GM21737 (cell line): Measurements from ENCODE around the gene MYOM1.

Experiments used
- ATAC-seq: cut with Tn5 transposase; IDR thresholded peaks from one replicate; pipeline ENCODE4 v1.9.1; 2021; ENCODE audit warnings: mild to moderate bottlenecking, moderate library complexity; ENCODE audit not compliant: unreplicated experiment

The MYOM1 gene

DNA sequence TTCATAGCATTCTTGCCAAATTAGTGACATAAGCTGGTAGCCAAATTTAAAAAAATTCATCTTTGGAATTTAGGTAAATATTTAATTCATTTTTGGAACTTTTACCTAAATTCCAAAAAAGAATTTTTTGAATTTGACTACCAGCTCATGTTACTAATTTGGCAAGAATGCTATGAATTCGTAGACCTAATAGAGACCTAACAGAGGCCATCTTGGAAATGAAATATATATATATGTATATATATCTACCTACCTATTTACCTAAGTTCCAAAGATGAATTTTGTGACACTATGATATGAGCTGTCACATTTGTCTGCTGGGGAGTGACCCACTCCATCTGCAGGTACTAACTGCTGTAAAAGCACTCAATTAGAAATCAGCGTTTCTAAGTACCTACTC, 65.6 kb downstream of the MYOM1 start:
- ATAC-seq: no peak

DNA sequence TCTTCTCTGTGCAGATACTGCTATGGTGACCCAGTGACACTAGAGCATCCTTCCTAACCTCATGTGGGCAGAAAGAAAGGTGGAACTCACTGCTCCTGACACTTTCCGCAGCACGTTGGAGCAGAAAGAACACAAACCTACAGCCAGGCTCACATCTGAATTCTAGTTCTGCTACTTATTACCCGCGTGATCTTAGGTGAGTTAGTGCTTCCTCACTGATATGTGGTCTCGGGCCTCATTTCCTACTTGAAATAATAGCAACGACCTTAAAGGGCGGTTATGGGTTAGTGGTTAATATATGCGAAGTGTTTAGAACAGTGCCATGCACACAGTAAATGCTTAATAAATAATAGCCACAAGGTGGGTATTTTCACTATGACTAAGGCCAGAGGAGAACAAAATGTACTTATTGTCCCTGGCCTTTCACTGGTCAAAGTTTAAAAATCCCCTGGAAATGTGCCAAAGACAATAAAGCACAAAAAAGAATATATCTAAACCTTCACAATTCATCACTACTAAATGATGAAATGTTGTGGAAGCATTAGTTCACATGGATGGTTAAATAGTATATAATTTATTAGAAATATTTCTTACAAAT, 66.6 kb downstream of the MYOM1 start:
- ATAC-seq: peak; percentile 89

- no peak for ATAC-seq
Observed at GRCh38 chr18:3152294-3152693, 67.5 kb downstream of the MYOM1 start.

DNA sequence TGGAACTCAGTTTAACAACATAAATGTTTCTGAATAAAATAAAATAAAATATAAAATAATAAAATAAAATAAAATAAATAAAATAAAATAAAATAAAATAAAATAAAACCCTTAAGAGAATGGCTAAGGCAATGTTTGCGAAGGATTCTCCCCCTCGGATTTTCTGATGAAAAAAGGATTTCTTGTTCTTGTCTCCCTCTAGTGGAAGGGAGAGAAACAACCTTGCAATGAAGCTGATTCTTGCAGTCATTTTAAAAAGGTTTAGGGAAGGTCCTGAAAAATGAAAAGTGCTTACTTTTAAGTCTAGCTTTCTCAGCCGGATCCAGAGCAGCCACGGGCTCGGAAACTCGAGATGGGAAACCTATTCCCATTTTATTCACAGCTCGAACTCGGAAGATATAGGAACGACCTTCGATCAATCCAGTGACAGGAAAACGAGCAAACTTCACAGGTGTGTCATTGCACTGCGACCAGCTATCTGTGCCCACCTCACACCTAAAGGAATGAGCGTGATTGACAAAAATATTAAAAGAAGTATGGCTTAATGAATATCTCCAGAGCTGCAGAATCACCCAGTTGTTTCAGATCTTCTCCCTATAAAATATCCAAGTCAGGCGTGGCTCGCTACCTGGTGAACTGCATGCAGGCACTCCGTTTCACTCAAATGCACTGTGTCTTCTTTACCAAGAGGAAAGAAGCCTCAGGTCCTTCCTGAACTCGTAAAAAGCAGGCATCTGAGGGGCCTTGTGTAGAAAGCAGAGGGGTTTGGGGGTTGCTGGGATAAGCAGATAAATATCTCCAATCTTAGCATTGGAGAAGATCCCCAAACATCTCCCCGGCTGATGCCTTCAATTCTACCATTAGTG, 68.1 kb downstream of the MYOM1 start:
- no peak for ATAC-seq

DNA sequence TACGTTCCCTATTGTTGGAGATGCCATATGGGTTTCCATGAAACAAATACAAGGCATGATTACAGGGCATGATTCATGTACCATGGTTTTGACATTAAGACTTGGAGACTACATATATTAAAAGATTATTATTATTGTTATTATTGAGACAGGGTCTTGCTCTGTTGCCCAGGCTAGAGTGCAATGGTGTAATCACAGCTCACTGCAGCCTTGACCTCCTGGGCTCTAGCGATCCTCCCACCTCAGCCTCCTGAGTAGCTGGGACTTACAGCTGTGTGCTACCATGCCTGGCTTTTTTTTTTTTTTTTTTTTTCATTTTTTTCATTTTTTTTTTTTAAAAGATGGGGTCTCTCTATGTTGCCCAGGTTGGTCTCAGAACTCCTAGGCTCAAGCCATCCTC, 69.1 kb downstream of the MYOM1 start:
- ATAC-seq: no peak

- no peak for ATAC-seq
Observed at GRCh38 chr18:3150274-3150673, 69.5 kb downstream of the MYOM1 start.

DNA sequence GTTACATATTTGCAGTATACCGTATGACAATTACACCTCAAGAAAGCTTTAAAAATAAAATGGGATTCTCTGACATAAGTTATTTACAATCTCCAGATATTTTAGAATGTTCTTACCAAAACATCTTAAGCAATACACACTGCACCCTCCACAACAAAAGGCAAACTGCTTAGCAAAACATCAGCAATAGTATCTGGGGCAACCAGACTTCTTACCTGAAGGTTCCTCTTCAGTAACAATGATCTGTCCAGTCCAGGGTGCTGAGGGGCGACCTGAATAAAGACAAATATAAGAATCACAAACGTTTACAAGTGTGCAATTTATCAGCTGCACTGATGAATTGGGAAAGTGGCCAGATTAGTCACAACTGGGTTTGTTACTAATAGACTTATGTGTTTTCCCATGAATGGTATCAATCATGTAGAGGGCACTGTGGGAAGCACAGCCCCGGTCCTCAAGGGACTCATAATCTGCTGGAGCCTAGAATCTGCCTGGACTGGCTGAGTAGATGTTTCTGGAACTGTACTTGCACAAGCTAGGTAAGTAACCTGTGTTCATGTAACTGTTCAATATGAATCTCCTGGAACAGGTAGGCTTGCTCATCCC, 70.7 kb downstream of the MYOM1 start:
- no peak for ATAC-seq

DNA sequence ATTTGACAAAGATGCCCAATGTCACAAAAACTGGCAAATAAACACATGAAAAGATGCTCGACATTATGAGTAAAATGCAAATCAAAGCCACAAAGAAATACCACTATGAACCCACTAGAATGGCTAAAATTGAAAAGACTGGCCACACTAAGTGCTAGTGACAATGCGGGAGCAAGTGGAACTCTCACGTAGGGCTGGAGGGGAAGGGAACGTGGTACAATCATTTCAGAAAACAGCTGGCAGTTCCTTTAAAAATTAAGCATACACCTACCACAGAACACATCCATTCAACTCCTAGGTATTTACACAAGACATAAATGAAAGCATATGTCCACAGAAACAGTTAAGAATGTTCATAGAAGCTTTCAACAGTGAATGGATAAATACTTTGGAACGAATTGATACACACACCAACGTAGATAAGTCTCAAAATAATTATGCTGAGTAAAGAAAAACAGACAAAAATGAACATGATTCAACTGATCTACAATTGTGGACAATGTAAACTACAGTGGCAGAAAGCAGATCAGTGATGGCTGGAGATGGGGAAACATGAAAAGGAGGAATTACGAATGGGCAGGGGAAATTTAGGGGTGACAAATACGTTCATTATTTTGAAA, 71.7 kb downstream of the MYOM1 start:
- ATAC-seq: no peak

DNA sequence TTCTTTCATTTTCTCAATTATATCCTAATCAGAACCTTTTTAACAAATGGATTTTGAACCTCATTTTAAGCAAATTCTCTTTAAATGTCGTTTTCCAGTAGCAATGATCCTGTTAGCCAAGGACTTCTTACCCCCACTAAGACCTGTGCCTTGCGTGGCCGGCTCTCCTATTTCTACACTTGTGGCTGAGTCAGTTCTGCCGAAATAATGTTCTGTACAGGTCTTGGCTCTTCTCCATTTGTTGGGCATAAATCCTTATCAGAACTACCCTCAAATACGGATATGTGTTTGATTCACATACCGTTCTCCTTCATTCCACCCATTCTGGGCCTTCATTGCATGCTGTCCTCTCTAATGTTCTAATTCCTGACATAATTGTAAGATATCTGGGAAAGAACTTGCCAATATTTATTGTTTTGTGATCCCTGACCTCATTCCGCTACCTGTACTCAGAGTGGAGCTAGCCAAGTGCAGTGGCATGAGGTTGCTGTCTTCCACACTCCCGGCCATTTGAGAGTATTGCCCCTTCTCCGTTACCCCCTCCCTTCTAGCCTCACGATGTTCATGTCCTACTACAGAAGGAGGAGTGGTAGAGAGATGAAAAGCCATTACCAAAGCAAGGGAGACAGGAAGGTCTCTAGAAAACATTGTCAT, 78.7 kb downstream of the MYOM1 start:
- ATAC-seq: no peak

DNA sequence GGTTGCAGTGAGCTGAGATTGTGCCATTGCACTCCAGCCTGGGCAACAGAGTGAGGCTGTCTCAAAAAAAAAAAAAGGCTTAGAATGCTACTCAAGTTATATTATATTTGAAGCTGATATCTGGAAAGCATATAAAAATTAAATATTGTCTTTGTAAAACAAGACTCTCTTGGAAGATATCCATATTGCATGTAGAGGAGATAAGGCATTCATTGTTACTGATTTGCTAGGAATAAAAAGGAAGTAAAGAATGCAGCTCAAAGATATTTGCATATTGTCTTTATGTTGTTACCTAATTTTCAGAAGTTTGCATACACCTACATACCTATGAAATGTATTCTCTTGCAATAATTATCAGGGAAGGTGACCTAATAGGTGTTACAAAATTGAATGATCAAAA, 79.4 kb downstream of the MYOM1 start:
- ATAC-seq: no peak

- no peak for ATAC-seq
Observed at GRCh38 chr18:3139406-3139805, 80.4 kb downstream of the MYOM1 start.

DNA sequence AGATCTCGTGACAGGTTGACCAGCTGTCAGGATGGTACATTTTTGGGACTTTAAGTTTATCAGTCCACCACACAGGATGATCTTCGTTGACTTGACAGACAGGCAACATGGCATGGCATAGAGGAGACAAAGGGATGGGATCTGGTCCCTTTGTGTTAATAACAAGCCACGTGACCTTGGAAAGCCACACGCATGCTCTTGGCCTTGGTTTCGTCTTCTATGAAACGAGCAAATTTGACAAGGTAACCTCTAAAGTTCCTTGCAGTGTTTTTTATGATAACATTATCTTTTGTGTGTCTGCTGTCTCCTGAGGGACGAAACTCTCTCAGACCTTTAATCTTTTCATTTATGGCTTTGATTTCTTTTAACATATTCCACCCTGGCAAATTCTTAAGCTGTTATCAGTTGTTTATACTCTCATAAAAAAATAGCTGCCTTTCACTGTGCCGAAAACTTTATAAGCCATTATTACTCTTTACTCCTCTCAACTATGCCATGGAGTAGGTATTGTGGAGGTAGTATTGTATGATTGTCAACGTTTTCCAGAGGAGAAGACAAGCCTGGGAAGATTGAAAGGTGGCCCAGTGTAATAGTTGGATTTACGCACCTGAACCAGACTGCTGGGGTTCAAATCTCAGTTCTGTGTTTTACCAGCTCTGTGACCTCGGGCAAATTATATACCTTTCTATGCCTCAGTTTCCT, 81.3 kb downstream of the MYOM1 start:
- ATAC-seq: no peak

DNA sequence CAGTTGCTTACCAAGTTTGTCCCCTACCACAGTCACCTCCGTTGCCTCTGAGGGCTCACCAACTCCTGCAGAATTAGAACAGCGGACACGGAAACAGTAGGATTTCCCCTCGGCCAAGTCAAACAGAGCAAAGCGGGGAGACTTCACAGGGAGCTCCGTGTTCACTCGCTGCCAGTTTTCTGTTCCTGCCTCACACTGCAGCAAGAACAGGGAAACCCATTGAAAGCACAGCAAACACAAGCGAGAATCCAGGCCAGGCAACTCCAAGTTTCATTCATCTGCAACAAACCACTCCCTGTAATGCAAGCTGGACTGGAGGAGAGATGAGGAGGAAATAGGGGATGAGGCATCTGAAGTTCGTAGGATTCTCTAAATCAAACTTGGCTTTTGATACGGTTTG, 84.2 kb downstream of the MYOM1 start:
- no peak for ATAC-seq

DNA sequence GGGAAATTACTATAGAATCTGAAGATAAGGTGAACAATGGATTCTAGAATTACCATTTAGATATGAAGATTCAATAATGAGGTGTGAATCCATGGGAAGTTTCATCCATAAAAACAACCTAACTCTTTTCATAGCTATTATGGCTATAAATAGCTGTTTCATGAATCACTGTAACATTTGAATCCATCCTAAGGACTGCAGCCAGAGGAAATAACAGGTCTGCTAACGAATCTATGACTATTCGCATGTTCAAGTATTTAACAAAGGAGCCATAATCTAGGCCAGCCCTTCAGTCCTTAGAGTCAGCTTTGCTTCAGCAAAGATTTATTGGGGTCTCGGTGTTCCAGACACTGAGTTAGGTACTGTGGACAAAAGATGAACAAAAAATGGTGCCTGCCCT, 87.1 kb downstream of the MYOM1 start:
- ATAC-seq: no peak

GRCh38 chr18:3130344-3130743, 89.4 kb downstream of the MYOM1 start:
- ATAC-seq: no peak

GRCh38 chr18:3129053-3129864, 90.5 kb downstream of the MYOM1 start:
- peak; percentile 94 for ATAC-seq

DNA sequence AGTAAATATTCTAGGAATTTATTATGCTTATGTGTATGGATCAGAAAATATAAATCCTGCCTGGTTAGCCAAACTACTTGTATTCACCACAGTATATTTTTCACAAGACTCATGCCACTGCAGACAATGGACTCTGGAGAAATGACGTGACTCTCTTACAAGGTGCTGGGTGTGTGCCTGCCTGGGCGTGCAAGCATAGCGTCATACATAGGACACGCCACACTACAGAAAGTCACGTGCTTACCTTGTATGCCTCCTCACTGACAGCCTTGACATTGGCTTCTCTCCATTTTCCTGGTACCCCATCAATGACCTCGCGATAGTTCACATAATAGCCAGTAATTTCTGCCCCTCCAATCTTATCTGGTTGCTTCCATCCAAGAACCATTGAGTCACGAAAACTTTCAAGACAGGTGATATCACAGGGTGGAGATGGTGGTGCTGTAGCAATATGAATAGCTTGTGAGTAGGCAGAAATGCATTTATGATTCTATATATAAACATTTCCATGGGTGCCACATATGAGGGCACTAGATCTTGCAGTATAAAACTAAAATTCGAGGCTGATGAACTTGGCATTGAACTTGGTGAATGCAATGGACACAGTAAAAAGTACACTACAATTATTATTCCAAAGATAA, 93.2 kb downstream of the MYOM1 start:
- ATAC-seq: no peak

DNA sequence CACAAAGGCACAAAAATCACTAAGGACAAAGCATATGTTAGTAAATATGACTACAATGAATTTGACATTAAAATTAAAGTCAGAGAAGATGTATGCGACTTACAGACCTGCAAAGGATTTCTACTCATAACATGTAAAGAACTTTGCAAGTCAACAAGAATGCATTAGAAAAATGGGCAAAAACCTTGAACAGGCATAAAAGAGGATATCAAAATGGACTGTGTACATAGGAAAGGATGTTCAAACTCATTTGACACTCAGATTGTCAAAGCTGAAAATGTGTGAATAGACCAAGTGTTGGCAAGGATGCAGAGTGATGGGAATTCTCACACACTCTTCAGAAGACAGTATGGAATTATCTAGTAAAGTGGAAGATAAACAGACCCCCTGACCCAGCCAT, 94.9 kb downstream of the MYOM1 start:
- ATAC-seq: no peak

GRCh38 chr18:3122851-3123250, 96.9 kb downstream of the MYOM1 start:
- ATAC-seq: no peak
